ENCODE results near the gene SDC3.
"Not testable (repeated sequence)": the region's sequence is repeated elsewhere in the genome, so short reads cannot be mapped to it uniquely, and the experiment has no call there.

SDC3 gene

DNA sequence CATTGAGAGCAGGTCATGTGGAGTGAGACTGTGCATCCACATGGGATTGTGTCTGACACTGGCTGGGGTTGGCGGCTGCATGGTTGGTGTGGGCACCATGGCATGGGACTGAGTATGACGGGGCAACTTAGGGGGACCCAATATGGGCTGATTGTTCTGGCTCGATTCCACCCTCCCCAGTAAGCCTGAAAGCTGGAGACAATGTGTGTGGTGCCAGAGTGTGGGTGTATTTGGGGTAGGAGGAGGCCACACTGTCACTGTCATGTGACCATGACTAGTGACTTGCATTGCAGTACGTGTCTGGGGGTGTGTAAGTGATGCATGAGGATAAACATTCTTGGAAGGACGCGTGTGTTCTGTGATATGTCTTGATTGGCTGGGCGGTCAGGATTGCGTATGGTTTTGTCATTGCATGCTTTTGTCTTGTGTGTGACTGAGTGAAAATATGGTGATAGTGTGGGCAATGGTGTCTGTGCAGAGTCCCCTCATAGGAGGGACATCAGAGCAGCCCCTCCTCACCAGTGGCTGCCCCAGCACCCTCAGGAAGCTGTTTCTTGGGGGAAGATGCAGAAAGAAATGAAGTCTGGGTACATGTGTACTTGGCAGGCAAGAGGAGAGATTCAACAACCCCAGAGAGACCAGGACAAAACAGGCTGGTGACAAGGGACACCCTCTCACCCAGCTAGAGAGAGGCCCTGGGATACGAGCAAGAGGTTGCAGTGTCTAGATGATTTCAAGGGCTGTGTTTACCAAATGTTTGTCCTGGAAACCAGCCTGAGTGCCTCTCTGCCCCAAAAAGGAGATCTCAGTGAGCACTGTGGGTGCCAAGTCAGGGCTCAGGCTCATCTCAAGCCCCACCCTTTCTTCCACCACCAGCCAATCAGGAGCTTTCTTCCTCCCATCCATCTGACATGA, 36.3 kb downstream of the SDC3 start:
- no peak for FAIRE-seq

DNA sequence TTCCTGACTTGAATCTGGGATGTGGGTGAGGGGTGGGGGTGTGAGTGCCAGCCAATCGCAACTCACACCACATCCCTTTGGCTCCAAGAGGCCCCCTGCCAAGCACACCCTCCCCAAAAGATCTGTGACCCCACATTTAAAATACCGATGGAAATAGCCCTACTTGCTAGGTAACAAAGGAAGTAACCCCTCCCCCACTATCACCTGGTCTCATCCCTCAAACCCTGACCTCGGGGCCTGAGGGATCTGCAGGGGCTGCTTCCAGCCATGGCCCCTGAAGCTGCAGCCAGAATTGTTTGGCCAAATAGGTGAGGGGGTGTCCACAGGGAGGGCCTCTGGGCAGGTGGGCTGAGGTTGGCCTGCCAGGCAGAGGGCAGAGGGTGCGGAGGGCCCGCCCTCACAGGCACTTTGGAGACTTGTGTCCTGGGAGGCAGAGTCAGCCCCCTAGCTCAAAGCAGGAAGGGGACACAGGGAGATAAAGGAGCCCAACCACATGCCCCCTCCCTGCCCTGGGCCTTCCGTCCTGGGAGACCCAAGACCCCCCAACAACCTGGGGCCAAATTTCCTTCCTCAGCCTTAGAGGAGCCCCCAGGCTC, 37.2 kb downstream of the SDC3 start:
- FAIRE-seq: no peak

DNA sequence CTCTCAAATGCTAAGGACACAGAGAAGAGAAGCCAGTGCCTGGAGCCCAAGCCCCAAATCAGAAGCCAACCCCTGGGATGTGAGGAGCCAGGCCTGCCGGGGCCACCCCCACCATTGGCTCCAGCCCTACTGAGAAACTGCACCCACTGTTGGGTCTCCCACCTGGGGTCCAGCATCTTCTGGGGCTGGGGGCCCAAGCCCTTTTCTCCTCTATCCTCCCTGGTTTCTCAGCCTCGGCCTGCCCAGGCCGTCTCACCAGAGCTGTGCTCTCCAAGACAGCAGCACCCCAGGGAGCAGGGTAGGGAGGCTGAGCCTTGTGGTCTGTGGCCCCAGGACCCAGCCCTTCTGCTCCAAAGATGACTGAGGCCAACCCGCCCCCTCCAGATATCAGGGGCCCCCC, 37.9 kb downstream of the SDC3 start:
- FAIRE-seq: no peak

DNA sequence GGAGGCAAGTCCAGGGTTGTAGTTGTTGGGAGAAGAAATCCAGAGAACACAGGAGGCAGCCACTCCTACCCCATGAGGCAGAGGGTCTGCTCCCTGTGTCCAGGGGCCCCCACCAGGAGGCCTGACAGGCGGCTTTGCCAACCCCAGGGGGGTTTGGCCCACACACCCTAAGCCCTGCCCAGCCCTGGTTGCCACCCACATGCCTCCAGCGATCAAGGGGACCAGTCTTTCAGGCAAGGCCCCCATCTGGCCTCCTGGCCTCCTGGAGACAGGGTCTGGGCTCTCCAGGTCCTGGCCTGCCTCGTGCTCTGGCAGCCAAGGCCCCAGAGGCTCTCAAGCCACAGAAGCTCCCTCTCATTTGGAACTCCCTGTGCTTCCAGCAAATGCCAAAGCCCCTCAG, 38.5 kb downstream of the SDC3 start:
- no peak for FAIRE-seq

DNA sequence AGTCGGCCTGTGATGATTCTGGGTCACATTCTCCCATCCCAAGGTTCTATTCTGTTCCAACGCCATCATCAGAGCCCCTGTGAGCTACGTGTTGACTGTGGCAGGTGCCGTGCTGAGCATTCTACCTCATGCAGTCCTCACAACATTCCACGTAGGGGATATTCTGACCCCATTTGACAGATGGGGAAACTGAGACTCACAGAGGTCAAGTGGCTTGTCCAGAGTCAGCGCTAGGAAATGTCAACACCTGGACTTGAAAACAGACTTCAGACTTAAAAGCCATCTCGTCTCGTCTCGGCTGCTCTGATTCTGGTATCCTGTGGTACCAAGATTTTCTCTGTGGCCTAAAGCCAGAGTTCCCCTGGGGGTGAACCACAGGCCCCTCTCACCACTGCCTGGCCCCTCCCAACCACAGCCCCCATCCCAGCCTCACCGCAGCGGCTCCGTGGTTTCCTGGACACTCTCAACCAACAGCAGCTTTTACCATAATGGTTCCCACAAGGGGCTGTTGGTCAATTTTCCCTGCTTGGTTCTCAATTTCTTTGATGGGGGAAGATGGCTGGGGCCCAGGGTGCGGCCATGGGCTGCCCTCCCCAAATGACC, 39.6 kb downstream of the SDC3 start:
- no peak for FAIRE-seq

DNA sequence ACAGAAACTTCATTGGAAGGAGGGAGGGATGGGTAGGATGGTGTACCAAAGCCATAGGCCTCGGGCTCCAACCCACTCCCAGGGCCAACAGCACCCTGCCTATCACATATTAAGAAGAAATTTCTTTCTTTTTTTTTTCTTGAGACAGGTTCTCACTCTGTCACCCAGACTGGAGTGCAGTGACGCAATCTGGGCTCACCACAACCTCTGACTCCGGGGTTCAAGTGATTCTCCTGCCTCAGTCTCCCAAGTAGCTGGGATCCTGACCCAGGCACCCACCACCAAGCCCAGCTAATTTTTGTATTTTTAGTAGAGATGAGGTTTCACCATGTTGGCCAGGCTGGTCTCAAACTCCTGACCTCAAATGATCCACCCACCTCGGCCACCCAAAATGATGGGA, 40.5 kb downstream of the SDC3 start:
- FAIRE-seq: not testable (repeated sequence)

DNA sequence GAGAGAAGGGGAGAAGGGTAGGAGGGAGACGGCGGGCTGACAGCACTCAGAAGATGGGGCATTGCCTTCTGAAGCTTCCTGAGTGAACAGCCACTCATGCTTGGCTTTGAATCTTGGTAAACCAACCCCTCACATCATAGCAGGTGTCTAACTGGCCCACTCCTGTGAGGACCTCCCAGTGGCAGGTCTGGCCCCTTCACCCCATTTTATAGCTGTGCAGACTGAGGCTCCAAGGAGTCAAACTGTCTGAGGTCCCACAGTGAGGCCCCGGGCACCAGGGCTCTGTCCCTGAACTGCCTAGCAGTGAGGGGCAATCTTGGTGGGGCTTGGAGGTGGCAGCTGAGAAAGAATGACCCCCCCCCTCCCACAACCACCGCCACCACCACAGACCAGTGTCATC, 41.0 kb downstream of the SDC3 start:
- FAIRE-seq: no peak

DNA sequence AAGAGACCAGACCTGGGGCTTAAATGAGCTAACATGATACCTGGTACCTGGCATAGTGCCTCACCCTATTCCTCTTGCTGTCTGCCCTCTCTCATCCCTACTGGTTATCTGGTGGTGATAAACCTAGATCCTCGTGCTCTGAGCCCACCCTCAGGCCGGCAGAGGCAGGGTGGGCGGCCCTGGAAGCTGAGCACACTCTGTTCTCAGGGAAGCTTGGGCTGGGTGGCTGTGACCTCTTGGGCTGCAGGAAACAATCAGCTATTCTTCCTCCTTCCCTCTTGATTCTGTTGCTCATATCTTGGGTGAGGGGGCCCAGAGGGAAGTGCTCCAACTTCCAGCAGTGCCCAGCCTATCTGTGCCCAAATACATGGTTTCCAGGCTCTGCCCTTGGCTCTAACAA, 42.0 kb downstream of the SDC3 start:
- FAIRE-seq: no peak

DNA sequence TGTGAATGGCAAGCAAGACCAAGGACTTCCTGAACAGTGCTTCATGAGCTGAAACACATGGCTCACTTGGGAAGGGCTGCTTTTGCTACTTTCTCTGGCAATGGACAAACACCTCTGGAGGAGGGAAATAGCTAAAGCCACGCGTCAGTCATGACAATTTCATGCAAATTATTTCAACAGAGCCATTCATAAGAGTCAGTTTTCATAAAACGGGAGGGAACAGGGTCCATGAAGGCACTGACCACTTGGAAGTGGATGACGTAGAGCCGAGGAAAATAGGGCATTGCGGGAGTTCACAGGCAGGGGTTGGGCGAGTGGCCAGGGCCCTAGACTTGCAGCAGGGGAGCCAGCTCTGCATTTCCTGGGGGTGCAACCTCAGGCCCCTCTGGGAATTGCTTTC, 43.9 kb downstream of the SDC3 start:
- FAIRE-seq: no peak

DNA sequence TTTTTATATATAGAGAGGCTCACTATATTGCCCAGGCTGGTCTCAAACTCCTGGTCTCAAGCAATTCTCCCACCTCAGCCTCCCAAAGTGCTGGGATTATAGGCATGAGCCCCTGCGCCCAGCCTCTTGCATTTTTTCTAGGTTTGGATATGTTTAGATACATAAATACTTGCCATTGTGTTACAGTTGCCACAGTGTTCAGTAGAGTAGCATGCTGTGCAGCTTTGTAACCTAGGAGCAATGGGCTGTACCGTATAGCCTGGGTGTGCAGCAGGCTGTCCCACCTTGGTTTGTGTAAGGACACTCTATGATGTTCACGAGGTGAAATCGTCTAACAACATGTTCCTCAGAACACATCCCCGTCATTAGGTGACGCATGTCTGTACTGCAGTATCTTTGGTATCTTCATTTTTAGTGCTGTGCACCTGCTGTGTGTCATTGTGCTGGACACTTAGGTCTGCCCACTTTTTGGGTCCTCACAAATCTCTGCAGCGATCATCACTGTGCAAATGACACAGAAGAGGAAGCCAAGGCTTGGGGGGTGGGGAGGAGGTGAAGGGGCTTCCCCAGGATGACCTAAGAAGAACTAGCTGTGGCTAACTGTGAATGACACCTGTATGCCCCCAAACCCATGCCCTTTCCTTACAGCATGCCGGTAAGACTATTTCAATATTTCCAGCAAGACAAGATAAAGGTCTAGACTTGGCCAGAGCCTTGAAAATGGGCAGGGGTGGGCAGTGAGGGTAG, 44.5 kb downstream of the SDC3 start:
- no peak for FAIRE-seq

DNA sequence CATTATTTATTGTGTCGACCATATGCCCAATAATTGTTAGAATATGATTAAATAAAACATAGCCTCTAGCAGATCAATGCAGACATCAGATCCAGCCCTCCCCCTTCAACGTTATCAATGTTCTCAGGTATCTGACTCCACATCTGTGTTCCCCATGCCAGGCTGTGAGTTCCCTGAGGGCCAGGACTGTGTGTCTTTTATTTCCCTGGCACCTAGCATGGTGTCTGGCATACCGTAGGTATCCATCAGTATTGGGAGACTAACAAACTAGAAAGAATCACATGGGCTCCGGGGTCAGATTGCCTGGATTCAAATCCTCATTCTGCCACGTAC, 48.3 kb downstream of the SDC3 start:
- no peak for FAIRE-seq

DNA sequence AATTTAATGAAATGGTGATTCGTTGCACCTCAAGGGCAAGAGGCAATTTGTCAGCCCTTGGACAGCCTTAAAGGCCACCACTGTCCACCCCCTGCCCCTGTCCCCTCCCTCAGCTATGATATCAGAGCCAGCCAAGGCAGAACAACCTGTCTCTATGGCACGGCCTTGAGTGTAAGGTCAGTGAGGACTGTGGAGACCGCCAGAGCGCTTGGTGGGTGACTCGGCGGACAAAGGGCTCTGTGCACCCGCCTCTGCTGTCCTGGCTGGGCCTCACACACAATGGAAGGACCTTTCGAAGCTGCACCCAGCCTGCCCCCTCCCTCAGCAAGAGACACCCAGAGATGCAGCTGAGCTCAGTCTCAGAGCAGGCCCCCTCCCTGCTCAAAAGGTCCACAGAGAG, 50.6 kb downstream of the SDC3 start:
- FAIRE-seq: no peak

DNA sequence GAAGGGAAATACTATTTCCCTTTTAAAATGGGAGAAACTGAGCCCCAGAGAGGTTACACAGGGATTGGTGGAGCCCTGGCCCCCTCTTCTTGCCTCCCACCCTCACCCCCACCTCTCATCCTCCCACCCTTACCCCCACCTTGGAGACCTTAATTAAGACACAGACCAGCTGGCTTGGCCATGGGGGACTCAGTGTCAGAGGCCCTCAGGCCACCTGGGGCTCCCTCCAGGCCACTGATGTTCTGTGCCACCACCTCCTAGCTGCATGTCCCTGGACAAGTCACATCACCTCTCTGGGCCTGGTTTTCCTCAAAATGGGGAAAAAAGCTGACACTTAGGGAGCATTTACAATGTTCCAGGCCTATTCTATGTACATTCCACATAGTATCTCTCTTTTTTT, 51.5 kb downstream of the SDC3 start:
- no peak for FAIRE-seq

DNA sequence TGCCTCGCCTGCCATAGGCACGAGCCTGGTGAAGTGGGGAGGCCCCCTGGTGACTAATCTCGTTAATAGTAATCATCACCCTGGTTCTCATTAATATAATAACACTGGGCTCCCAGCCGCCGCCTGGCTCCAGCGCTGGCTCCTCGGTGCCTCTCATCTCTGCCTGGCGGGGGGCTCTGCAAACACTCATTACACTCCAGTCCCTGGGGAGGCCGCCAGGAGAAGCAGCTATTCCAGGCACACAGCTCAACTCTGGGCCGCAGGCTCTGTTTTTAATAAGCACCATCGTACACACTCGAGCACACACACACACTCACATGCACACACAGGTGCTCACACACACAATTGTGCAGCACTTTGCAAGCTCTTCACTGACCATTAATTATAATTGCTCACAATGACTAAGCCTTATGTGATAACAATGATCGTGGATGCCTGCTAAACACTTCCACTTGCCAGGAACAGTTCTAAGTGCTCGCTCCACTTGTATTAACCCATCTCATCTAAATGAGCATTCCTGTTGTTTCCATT, 52.2 kb downstream of the SDC3 start:
- FAIRE-seq: peak; percentile 45

DNA sequence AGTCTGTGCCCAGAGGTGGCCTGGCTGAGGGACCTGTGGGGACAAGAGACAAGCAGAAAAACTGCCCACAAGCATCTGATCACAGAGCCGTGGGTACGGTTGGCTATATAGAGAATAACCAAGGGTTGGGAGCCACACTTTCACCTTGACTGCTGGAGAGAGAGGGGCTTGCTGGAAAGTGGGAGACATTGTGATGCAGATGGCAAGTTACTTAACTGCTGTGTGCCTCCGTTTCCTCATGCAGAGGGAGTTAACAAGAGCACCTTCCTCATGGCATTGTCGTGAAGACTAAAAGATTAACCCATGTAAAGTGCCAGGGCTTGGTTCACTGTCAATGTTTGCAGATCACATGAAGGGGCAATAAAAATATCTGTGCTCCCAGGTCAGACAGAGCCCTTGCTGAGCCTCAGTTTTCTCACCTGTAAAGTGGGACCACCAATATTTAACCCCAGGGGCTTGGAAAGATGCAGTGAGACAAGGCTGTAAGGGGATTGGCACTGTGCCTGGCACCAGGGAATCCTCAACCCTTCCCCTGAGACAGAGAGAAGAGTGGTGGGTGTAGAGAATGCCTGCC, 52.8 kb downstream of the SDC3 start:
- no peak for FAIRE-seq

DNA sequence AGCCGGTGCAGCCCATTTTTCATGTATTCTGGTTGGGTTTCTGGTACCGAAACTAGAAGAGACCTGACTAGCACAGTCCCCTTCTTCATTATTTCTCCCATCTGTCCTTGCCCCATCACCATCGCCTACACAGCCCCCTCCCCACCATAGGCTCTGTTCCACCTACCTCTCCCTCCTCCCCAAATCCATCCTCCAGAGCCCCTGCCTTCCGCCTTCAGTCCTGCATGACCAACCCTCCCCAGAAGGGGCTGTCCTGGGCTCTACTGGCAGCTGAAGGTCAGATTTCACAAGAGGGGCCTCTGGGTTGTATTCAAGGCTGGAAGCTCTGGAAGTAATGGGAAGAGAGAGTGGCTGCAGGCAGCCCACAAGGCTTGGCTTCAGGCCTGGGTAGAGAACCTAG, 55.2 kb downstream of the SDC3 start:
- no peak for FAIRE-seq

DNA sequence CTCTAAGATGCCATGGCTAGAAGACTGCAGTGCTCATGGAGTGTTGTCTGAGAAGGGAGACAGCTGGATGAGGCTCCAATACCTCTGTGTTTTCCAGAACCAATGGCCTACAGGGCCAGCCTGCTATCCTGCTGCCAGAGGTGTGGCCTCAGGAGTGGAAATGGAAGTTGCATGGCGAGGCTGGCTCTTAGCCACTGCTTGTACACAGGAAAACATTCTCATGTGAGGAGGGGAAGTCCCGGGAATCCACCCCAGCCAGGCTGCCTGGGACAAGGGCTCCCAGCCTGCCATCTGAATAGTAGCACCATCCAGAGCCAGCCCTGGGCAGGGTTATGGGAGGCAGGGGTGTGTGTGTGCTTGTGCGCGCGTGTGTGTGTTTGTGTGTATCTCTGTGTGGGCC, 56.5 kb downstream of the SDC3 start:
- FAIRE-seq: no peak

DNA sequence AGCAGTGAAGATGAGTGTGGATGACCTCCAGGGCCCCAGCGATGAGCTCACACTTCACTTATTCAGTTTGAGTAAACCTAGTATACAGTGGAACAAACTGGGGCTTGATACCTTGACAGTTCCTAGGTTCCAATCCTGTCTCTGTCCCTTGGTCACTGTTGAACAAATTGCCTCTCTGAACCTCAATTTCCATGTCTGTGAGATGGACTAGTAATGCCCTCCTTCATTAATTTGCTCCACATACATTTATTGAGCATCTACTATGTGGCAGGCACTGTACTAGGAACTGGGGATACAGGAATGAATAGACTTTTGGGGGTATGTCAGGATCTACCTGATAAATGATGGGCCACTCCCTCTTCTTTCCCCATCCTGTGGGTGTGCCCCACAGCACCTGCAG, 57.3 kb downstream of the SDC3 start:
- no peak for FAIRE-seq

DNA sequence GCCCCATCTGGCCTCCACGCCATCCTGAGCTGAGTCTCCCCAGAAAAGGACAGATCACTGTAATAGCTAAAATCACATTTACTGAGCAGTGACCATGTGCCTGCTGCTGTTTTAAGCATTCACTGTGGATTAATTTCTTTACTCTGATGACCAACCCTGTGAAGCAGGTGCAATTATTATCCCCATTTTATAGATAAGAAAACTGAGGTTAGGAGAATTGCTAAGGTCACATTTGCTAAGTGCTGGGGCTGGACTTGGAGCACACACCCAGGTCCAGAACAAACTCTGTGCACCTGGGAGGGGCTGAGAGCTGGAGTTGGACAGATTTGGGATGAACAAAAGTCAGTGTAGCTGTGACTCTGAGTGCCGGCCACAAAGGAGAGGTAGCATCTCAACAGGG, 58.0 kb downstream of the SDC3 start:
- no peak for FAIRE-seq

DNA sequence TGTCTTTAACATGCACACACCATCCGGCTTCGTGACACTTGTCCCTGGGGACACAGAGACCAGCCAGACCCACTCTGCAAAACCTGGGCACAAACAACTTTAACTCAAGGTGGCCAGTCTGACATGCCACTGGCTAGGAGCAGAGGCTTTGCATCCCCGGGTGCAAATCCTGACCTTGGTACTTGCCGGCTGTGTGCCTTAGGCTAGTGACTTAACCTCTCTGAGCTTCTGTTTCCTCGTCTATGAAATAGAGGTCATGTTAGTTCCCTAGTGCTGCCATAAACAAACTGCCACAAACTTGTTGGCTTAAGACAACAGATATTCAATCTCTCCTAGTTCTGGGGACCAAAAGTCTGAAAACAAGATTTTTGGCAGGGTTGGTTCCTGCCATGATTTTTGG, 60.4 kb downstream of the SDC3 start:
- no peak for FAIRE-seq

DNA sequence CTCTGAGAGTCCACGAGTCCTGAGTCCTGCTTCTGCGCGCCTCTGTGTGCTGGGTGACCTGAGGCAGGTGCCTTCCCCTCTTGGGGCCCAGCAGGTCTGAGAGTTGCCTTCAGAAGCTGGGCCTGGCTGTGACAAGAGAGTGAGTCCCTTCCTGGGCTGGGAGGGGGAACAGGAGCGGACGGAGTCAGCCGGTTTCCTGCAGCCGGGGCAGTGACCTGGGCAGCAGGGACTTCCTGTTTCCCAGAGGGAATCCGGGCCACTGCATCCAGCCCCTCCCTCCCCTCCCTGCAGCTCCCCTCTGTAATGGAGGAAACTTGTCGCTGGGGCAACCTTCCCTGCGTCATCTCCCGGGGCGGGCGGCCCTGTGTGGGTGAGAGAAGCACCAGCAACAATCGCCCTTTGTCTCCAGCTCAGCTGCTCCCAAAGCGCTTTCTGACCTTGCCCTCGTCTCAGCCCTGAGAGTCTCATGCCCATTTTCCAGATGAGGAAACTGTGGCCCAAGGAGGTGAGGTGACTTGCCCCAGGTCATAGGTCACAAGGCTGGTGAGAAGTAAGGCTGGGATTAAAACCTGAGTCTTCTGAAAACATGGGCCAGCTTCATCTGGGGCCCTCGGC, 61.1 kb downstream of the SDC3 start:
- no peak for FAIRE-seq

DNA sequence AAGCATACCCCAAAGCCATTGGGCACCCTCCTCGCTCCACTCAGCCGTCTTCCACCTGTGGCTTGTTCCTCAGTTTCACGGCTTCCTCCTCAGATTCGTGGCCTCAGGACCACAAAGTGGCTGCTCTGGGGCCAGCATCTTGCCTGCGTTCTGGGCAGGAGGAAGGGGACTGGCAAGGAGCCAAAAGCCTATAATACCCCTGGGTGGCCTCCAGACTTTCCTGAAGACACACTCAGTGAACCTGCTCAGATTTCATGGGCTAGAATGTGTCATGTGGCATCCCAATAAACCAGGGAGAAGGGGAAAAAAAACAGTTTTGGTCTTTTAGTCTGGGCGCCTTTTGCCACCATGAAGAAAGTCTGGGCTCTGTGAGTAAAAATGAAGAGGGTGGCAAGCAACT, 62.0 kb downstream of the SDC3 start:
- FAIRE-seq: no peak

DNA sequence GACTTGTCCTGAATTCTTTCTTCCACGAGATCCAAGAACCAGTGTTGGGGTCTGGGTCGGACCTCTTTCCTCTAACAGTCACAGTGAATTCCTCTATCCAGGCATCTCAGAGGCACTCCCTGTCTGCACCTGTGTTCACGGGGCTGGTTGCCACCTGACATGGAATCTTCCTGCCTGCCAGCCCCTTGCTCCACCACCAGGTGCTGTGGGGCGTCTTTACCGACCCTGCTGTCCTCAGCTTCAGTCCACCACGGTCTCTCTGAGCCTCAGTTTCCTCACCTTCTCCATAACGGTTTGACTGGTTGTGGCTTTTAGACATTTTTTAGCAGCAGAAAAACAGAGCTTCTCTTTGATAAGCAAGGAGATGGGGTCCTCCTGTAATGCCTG, 62.7 kb downstream of the SDC3 start:
- FAIRE-seq: no peak

Measured in islet of Langerhans (tissue), 1 donor.